NCI-H2029 treated with DMSO at 0.1 percent for 48 hours (cell line): ENCODE measurements around the gene ABHD6.
"Not testable (repeated sequence)": the region's sequence is repeated elsewhere in the genome, so short reads cannot be mapped to it uniquely, and the experiment has no call there.

Experiments used
- DNase-seq: peaks from one replicate; lab custom pipeline; 2025; lab: John Stamatoyannopoulos, UW

The ABHD6 gene

GRCh38 chr3:58210761-58211460 is 26.7 kb upstream of the ABHD6 start, which contains the start of gene DNASE1L3:
Gene DNASE1L3 (minus strand): TSS chr3:58210972. CDS start chr3:58210906, 66 bp downstream.
- no peak for DNase-seq

GRCh38 chr3:58214484-58215316 is 22.9 kb upstream of the ABHD6 start:
- DNase-seq = no peak

- no peak for DNase-seq
Observed at GRCh38 chr3:58215317-58216025, 22.1 kb upstream of the ABHD6 start.

DNA sequence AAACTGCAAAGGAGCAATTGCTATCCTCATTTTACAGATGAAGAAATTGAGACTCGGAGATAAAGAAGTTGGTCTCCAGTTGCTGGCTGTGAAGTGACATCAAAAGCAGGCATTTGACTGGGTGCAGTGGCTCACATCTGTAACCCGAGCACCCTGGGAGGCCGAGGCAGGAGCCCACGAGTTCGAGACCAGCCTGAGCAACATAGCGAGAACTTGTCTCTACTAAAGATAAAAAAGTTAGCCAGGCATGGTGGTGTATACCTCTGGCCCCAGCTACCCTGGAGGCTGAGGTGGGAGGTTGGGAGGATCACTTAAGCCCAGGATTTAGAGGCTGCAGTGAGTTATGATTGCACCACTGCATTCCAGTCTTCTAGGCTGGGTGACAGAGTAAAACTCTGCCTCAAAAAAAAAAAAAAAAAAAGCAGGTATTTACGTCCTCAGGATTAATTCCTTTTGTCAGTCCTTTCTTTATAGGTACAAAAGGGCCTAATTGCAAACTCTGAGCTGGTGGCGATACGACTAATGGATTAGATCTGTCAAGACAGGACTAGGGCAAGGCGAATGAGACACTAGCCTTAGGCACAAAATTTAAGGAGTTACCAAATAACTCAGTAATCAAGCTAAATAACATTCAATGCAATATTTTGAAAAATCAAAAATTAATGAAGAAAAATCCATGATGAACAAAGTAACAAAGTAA is 20.9 kb upstream of the ABHD6 start:
- DNase-seq = no peak

GRCh38 chr3:58217209-58217811 is 20.3 kb upstream of the ABHD6 start:
- DNase-seq = no peak

- no peak for DNase-seq
Observed at GRCh38 chr3:58218904-58219303, 18.7 kb upstream of the ABHD6 start.

DNA sequence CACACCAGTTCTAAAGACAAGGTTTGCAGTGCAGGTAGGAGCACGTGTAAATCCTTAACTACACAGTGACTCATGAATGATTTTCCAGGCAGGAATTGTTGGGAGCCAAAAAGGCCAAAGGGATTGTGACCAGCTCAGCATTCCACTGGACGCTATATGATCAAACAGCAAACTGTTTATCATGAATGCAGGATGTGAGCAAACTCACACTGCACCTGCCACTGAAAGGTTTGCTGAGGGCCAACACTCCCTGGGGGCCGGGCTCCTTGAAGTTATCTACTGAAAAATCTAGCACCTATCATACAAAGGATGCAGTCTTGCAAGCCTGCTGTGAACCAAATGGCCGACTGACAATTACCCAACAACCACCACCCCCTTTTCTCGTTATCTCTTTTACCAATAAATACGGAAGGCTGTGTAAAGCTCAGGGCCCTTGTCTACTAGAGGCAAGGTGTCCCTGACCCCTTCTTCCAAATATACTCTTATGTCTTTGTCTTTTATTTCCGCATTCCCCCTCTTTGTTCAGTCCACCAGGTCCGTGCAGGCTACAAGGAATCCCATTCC is 15.3 kb upstream of the ABHD6 start:
- no peak for DNase-seq

- DNase-seq = no peak
Observed at GRCh38 chr3:58223855-58224254, 13.7 kb upstream of the ABHD6 start.

DNA sequence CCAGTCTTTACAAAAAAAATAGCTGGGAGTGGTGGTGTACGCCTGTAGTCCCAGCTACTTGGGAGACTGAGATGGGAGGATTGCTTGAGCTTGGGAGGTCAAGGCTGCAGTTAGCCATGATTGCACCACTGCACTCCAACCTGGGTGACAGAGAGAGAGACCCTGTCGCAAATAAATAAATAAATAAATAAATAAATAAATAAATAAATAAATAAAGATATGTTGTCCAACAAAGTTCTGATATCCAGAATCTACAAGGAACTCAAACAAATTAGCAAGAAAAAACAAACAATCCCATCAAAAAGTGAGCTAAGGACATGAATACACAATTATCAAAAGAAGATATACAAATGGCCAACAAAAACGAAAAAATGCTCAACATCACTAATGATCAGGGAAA is 9.7 kb upstream of the ABHD6 start:
- DNase-seq = not testable (repeated sequence)

GRCh38 chr3:58230876-58231552 is 6.6 kb upstream of the ABHD6 start:
- no peak for DNase-seq

GRCh38 chr3:58231666-58232065 is 5.9 kb upstream of the ABHD6 start:
- no peak for DNase-seq

DNA sequence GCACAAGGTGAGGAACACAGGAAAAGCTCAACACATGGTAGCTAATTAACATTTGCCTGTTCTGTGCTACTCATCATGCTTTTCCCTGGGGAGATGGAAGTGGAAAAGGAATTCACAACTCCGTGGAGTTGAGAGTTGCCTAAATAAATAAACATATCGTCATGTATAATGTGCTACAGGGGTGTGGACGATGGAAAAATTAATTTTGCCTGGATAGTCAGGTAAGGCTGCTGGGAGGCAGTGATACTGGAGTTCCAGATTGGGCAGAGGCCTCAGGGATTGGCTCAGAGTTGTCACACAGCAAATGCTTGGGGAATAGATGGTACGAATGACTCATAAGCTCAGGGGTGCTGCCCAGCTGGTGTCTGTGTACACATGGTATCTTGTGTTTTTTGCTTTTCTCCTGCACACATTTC is 3.1 kb upstream of the ABHD6 start:
- DNase-seq = no peak

DNA sequence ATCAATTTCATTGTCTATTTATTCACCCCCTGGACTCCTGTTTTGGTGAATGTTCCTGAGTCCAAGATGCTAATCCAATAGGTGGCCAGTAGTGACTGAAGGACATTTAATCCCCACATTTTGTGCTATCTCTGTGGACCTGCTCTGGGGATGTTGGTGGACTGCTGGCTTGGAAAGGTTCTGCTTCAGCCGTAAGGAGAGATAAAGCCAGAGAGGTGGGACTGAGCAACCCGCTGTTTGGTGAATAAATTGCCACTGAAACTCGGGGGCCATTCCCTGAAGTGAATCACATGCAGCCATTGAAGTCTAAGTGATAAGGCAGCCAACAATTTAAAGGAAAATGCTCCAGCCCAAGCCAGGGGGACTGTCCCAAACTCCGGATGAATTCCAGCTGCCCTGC is 1.6 kb upstream of the ABHD6 start:
- no peak for DNase-seq

- no peak for DNase-seq
Observed at GRCh38 chr3:58236527-58237237, 910 bp upstream of the ABHD6 start.

GRCh38 chr3:58237941-58238681 is 519 bp downstream of the ABHD6 start:
- no peak for DNase-seq

DNA sequence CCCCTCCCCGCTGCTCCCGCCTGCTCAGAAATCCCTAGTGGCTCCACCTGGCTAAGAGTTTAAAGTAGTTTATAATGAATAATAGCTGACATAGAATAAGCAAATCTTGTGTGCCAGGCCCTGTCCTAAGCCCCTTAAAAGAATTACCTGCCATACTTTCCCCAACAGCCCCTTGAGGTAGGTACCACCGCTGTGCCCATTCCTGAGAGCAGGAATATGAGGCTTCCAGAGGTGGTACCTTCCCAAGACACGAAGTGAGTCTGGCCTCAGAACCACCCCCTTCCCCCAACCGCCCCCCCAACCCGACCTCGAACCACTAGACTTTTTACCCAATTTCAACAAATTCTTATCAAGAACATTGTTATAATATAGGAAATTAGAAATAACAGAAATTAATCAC is 1.2 kb downstream of the ABHD6 start:
- DNase-seq = no peak

DNA sequence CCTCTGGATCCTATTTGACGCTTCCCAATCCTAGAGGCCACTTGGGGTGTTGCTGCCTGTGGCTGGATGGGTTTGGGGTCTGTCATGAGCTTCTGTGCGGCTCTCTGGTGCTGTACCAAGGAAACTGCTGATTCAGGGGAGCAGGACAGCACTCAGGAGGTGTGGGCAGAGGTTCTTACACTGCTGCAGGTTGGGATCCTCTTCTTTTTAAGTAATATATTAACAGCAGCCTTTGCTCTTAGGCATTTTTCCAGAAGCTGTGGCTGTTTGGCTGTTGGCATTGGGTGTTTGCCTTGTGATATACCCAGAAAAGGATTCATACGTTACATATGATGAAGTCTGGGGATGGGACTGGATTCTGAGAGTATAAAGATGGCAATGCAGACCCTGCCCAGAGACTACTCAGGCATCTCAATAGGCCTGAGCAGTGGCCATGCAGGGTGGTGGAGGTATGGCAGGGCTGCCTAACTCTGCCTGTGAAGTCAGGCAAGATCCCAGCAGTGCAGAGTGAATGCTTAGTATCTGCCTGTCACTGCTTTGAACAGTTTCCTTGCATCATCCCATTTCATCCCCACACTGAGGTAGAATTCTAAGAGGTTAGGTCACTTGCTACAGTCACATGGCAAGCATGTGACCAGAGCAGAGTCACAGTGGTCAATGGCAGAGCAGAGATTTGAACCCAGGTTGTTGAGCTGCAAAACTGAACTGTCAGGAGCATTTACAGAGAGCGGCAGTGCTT is 3.9 kb downstream of the ABHD6 start:
- DNase-seq = no peak

- no peak for DNase-seq
Observed at GRCh38 chr3:58242340-58242739, 4.7 kb downstream of the ABHD6 start.

- not testable (repeated sequence) for DNase-seq
Observed at GRCh38 chr3:58242860-58243259, 5.3 kb downstream of the ABHD6 start.
